HG03457 (cell line): ENCODE results near the gene DCBLD1.

ENCODE experiments used
- ATAC-seq: cut with Tn5 transposase; IDR thresholded peaks from one replicate; pipeline ENCODE4 v1.9.1; 2021; ENCODE audit warnings: moderate number of reproducible peaks; ENCODE audit not compliant: unreplicated experiment

Gene DCBLD1

GRCh38 chr6:117469791-117470190 lies 12.7 kb upstream of the DCBLD1 start:
- ATAC-seq, result no peak

- no peak for ATAC-seq
These were observed 9.8 kb upstream of the DCBLD1 start for GRCh38 chr6:117472667-117473066.

DNA sequence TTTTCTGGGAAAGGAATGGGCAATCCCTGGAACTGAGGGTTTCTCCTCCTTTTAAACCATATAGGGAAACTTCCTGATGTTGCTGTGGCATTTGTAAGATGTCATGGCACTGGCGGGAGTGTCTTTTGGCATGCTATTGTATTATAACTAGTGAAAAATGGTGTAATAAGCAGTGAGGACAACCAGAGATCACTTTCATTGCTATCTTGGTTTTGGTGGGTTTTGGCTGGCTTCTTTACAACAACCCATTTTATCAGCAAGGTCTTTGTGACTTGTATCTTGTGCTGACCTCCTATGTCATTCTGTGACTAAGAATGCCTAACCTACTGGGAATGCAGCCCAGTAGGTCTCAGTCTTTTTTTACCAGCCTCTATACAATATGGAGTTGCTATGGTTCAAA lies 9.1 kb upstream of the DCBLD1 start:
- no peak for ATAC-seq

DNA sequence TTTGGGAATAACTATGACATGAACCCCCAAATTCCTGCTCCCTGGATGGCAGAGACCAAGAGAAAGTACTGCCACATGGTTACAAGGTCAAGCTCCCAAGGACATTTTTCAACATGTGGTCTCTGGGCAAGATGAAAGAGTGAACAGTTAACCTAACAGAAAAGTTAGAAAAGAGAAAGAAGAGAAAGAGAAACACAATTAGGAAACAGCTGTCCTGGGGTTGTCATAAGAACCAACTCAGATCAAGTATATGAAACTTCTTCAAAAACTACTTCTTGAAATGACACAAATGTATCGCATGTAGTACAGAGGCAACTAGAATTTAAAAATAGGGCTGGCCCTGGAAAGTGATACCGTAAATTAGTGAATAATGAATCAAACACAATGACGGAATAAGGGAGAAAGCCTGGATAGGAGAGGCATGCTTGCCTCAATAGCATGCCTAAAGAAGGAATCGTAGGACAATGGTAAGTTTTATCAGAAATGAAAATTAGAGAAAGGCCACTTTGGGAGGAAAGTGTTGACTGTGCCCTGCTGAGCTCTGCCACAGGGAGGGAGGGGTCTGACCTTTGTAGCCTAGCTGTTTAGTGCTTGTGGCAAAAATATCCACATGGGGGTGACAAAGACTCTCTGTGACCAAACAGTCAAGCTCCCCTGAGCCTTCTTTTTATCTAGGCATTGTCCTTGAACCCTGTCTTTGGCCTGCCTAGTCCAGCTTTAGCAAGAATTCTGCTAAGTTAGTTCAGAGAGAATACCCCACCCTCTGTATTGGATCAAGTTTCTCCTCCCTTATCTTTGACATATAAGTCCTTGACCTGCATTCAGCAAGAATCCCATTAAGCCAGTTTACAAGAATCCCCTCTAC lies 4.3 kb upstream of the DCBLD1 start:
- no peak for ATAC-seq

- ATAC-seq, result no peak
These were observed 3.6 kb upstream of the DCBLD1 start for GRCh38 chr6:117478853-117479231.

DNA sequence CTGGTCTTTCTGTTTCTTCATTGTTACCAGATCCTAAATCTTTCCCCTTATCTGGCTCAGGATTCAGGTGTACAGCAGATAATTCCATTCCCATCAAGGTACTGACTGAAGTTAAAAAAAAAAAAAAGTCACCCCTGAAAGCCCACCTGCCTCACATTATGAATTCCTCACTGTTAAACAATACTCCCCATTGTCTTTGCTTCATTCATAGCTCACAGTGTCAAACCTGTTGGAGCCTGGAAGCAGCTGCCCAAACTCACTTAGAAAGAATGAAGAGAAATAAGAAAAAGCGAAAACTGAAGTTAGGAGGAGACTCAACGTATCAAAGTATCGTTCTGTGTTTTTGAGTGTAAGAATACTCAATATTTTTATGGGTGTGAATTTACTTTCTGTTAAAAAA lies 1.8 kb upstream of the DCBLD1 start:
- ATAC-seq, result no peak

DNA sequence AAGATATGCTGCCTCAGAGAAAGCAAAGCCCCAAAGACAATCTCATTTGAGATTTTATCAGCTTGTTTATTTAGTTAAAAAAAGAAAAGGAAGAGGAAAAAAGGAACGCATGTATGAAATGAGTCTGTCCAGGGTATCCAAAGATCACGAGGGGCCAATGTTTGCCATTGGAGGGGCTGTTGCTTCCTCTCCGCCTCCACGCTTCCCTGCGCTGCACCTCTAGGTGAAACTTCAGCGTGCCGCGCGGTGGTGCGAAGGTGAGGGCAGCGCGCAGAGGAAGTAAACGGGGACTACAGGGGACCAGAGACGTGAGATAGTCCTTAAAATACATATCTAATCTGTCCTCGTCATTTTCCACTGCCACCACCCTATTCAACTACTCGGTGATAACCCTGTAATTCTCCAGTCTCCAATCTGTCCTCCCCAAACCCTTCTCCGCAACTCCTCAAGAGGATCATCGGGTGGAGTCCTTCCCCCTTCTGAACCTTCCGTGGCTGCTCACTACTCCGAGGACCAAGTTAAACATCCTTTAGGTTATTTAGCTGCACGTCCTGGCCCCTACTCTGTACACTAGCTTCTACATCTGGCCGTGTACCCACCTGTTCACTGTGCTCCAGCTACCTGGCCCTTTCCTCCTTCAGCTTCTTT lies 1.1 kb upstream of the DCBLD1 start:
- ATAC-seq, result no peak

- no peak for ATAC-seq
These were observed 591 bp upstream of the DCBLD1 start for GRCh38 chr6:117481926-117482239.

- ATAC-seq, result peak; percentile 5
These were observed 650 bp downstream of the DCBLD1 start for GRCh38 chr6:117483004-117483644.

DNA sequence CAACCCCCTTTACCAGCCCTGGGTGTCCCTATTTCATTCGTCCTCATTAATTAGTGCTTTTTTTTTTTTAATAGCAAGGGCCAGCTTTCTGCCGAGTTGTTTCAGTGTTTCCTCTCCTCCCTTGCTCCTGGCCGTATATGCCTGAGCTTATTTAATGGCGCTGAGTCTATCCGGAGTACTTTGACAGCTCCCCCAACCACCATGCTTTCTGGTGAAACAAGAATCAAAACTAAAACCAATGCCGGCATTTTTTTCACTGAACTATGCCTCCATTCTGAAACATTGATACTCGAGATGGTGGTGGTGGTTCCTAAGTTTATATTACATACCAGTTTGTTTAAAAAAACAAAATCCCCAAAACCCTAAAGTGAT lies 1.2 kb downstream of the DCBLD1 start:
- no peak for ATAC-seq

- no peak for ATAC-seq
These were observed 1.7 kb downstream of the DCBLD1 start for GRCh38 chr6:117484052-117484646.

DNA sequence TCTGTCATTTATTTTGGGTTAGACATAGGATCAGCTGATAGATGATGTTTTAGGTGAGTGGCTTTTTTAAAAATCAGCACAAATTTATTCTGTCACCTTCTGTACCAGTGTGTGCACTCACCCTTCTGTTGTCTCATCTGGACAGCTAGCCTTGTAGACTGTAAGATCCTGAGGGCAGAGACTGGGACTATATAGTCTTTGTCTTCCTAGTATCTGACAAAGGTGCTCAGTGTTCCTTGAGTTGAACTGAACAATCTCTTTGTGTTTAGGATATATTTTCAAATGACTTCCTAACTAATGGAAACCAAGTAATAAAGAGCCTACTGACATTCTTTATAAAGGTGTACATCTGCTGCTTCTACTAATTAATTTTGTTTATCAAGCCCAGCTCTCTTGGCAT lies 3.0 kb downstream of the DCBLD1 start:
- no peak for ATAC-seq

DNA sequence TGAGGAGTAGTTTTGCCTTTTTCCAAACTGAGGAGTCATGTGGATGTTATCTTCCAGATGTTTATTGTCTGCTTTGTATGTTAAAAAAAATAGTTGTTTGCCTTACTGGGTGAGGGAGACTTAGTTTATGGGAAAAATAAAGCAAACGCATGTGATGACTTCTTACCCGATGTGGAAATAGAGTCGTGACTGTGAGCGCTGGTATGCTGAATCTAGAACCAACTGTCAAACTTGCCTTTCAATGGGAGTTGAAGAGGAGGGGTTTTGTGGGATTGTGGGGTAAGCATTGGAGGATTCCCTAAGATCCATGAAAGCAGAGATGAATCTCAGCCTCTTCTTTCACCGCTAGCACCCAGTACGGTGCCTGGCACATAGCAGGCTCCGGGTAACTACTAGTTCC lies 5.3 kb downstream of the DCBLD1 start:
- ATAC-seq, result no peak

DNA sequence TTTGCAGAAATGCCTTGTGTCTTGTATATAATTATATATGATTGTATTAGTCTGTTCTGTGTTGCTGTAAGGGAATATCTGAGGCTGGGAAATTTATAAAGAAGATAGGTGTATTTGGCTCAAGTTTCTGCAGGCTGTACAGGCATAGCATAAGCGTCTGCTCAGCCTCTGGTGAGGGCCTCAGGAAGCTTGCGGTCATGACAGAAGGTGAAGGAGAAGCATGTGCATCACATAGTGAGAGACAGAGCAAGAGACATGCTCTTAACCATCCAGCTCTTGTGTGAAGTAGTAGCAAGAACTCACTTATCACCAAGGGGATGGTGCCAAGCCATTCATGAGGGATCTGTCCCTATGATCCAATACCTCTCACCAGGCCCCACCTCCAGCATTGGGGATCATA lies 6.5 kb downstream of the DCBLD1 start:
- ATAC-seq, result no peak

- no peak for ATAC-seq
These were observed 9.4 kb downstream of the DCBLD1 start for GRCh38 chr6:117491916-117492315.

GRCh38 chr6:117493470-117493869 lies 11.0 kb downstream of the DCBLD1 start:
- no peak for ATAC-seq

- ATAC-seq, result no peak
These were observed 11.8 kb downstream of the DCBLD1 start for GRCh38 chr6:117494283-117494682.

DNA sequence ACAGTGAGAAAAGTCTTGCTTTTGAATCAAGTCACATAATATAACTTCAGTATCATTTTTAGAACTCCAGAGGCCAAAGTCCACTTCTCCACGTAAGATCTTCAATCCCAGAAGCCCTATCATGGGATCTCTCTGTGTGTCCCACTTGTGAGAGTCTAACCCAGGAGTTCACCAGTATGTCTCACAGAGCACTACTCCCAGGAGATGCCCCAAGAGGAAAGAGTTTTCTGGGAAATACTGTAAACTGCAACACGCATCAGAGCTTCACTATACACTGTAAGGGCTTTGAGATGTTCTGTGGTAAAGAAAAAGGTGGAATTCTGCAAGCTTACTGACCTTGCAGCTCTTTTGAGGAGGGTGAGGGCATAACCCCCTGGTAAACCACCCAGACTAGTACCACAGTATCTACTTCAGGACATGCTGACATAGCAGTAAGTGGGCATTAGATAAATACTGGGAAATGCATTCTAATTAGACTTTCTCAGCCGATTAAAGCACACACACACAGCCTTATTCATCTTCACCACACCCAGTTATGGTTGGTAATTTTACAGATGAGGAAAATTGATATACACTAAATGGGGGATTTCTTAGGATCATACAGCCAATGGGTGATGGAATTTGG lies 12.3 kb downstream of the DCBLD1 start:
- ATAC-seq, result no peak

DNA sequence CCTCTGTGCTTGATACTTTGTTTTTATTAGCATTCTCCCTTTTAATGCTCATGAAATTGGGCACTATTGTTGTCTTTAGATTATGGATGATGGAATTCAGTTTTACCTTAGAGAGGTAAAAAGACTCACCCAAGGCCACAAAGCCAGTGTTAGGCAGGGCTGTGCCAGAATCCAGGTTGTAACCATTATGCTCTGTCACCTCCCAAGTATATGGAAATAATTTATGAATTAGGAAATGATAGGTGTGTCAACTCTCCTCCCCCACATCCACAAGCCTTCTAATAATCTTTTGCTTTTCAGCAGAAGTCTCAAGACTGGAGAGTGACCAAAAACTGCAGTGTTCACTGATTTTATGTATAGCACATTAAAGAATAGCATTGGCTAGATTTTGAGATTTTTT lies 13.0 kb downstream of the DCBLD1 start:
- no peak for ATAC-seq

GRCh38 chr6:117495869-117496268 lies 13.4 kb downstream of the DCBLD1 start:
- no peak for ATAC-seq

- ATAC-seq, result peak; percentile 63
These were observed 14.0 kb downstream of the DCBLD1 start for GRCh38 chr6:117496383-117496990.
